Right lobe of liver (tissue), 4 donors: ENCODE data around the gene AP3B2.

Source experiments
- CTCF ChIP-seq, 4 donors: fragments of 200-600 bp in 3 of 4; fragments of 450-650 bp in 1 of 4; IDR thresholded peaks; one replicate each; pipeline versions ENCODE4 v1.5.1 to v1.8.0; 2016 to 2022; ENCODE audit warnings: antibody characterized with exemption in 4 of 4, mild to moderate bottlenecking in 2 of 4
- POLR2A ChIP-seq: fragments of 450-650 bp; IDR thresholded peaks from one replicate; pipeline ENCODE4 v1.6.1; 2017; ENCODE audit warnings: antibody characterized with exemption, mild to moderate bottlenecking
- donor health status: DM: no; HTN: no; CAD: no.
- donor health status: DM: no; HTN: no; CAD: no.
- donor health status: DM: no; HTN: yes; CAD: no.

GRCh38 chr15:82692171-82692570 lies 17.5 kb downstream of the AP3B2 start:
- TF ChIP-seq CTCF (IDR thresholded peaks at IDR 0.05) (no peak), POLR2A (no peak)
